GM12878 (cell line): ENCODE data around the gene PIF1. TPM values are rescaled to one million over a fixed set of nuclear protein-coding genes. Genes with fewer than 3 reads are reported as not detected.

ENCODE experiments used
- ATAC-seq: fragments of 200-7000 bp; cut with Tn5 transposase; 3 replicates; pipeline ENCODE4 v1.9.1; 2020; ENCODE audit warnings: mild to moderate bottlenecking, moderate library complexity
- BruUV-seq: library from RNA; stranded (reverse); fragments of 400-500 nt; replicated peaks from 2 replicates; lab custom pipeline; 2021; lab: Mats Ljungman, UMichigan
- CTCF ChIA-PET: fragments of 300-600 bp; sonication (Branson Sonifier 250); formaldehyde crosslinking; extraction: SDS; loops from one replicate; lab custom pipeline; 2021; ENCODE audit warnings: inconsistent platforms; lab: Yijun Ruan, JAX
- POLR2A ChIA-PET: fragments of 350-600 bp; formaldehyde crosslinking; extraction: SDS; loops from one replicate; lab custom pipeline; 2021; ENCODE audit warnings: inconsistent platforms; lab: Charles Lee
- RAD21 ChIA-PET: fragments of 300-600 bp; sonication (Branson Sonifier 250); formaldehyde crosslinking; loops from one replicate; lab custom pipeline; 2023; ENCODE audit warnings: antibody characterized with exemption; ENCODE audit not compliant: unreplicated experiment; lab: Charles Lee
- SMC1A ChIA-PET: fragments of 300-600 bp; sonication (Branson Sonifier 250); formaldehyde crosslinking; loops from one replicate; lab custom pipeline; 2023; ENCODE audit not compliant: unreplicated experiment, uncharacterized antibody; lab: Charles Lee
- DNase-seq: peaks from one replicate; pipeline ENCODE4 v3.0.0-alpha.2; 2011; ENCODE audit warnings: low read depth, low spot score
- FAIRE-seq: peaks from 3 replicates; lab custom pipeline; 2011; peaks lifted over from hg19 to GRCh38; lab: Jason Lieb, UNC
- H2AFZ ChIP-seq: 2 replicates; pipeline ENCODE4 v1.6.0; 2011; ENCODE audit warnings: low read depth, low read length, control low read depth; ENCODE audit not compliant: control insufficient read depth
- H3K27ac ChIP-seq: 2 replicates; pipeline ENCODE4 v1.5.1; 2011; ENCODE audit warnings: control low read depth; ENCODE audit not compliant: control insufficient read depth, insufficient read depth
- H3K27me3 ChIP-seq, 2 experiments: replicated peaks in 1 of 2; 2 replicates each; pipeline versions ENCODE4 v1.6.0 to v1.6.1; 2011; ENCODE audit warnings: low read length in 1 of 2; ENCODE audit not compliant: control insufficient read depth in 2 of 2, insufficient read depth in 2 of 2
- H3K36me3 ChIP-seq, 2 experiments: 2 replicates each; pipeline ENCODE4 v1.5.1; 2011; ENCODE audit warnings: low read length in 1 of 2; ENCODE audit not compliant: control insufficient read depth in 2 of 2, insufficient read depth in 2 of 2
- H3K4me1 ChIP-seq: 2 replicates; pipeline ENCODE4 v1.6.1; 2011; ENCODE audit warnings: mild to moderate bottlenecking, low read length, moderate library complexity, mixed read lengths; ENCODE audit not compliant: control insufficient read depth, insufficient read depth
- H3K4me2 ChIP-seq: 2 replicates; pipeline ENCODE4 v1.6.0; 2011; ENCODE audit warnings: control low read depth; ENCODE audit not compliant: control insufficient read depth, insufficient read depth
- H3K4me3 ChIP-seq: fragments of 200-600 bp; sonication (generic); 2 replicates; pipeline ENCODE4 v1.5.1; 2016
- H3K79me2 ChIP-seq: 2 replicates; pipeline ENCODE4 v1.6.0; 2011; ENCODE audit warnings: low read length; ENCODE audit not compliant: control insufficient read depth, insufficient read depth
- H3K9ac ChIP-seq: 2 replicates; pipeline ENCODE4 v1.8.0; 2011; ENCODE audit warnings: low read length, control low read depth, mixed read lengths; ENCODE audit not compliant: control insufficient read depth, insufficient read depth
- H3K9me3 ChIP-seq: replicated peaks from 3 replicates; pipeline ENCODE4 v1.5.1; 2011; ENCODE audit warnings: mild to moderate bottlenecking, low read length; ENCODE audit not compliant: control insufficient read depth, insufficient read depth
- H4K20me1 ChIP-seq: 2 replicates; pipeline ENCODE4 v1.6.0; 2011; ENCODE audit not compliant: control insufficient read depth, insufficient read depth
- ATF3 ChIP-seq: IDR thresholded peaks from 2 replicates; pipeline ENCODE4 v1.6.1; 2011; ENCODE audit warnings: low read depth, mild to moderate bottlenecking, low read length, moderate library complexity, borderline replicate concordance; ENCODE audit errors: extremely low read depth
- DPF2 ChIP-seq: fragments of 450-650 bp; IDR thresholded peaks from 2 replicates; pipeline ENCODE4 v1.6.1; 2017; ENCODE audit warnings: mild to moderate bottlenecking
- E4F1 ChIP-seq: fragments of 450-650 bp; IDR thresholded peaks from 2 replicates; pipeline ENCODE4 v1.6.1; 2018; ENCODE audit warnings: borderline replicate concordance, mild to moderate bottlenecking; ENCODE audit not compliant: partially characterized antibody
- EED ChIP-seq: sonication (generic); IDR thresholded peaks from 2 replicates; pipeline ENCODE4 v1.6.1; 2016; ENCODE audit warnings: antibody characterized with exemption, low read depth
- ELK1 ChIP-seq: IDR thresholded peaks from 2 replicates; pipeline ENCODE4 v1.6.1; 2012; ENCODE audit warnings: low read depth, low read length, improper control_type of control experiment
- GATAD2B ChIP-seq: fragments of 450-650 bp; conservative IDR thresholded peaks from 2 replicates; pipeline ENCODE4 v1.6.1; 2017; ENCODE audit warnings: low read depth, mild to moderate bottlenecking, moderate library complexity
- HDGF ChIP-seq: fragments of 450-650 bp; IDR thresholded peaks from 2 replicates; pipeline ENCODE4 v1.6.1; 2016; ENCODE audit warnings: antibody characterized with exemption
- IKZF1 ChIP-seq: fragments of 450-650 bp; conservative IDR thresholded peaks from 2 replicates; pipeline ENCODE4 v1.6.1; 2017; ENCODE audit warnings: antibody characterized with exemption, mild to moderate bottlenecking
- JUNB ChIP-seq: IDR thresholded peaks from 2 replicates; pipeline ENCODE4 v1.6.1; 2016; ENCODE audit warnings: antibody characterized with exemption, mild to moderate bottlenecking
- LARP7 ChIP-seq: fragments of 450-650 bp; IDR thresholded peaks from 2 replicates; pipeline ENCODE4 v1.6.1; 2017; ENCODE audit warnings: mild to moderate bottlenecking
- POLR2AphosphoS5 ChIP-seq: IDR thresholded peaks from 2 replicates; pipeline ENCODE4 v1.6.1; 2011; ENCODE audit warnings: mild to moderate bottlenecking, low read length, inconsistent platforms
- SRF ChIP-seq, 2 experiments: IDR thresholded peaks; 2 replicates each; pipeline ENCODE4 v1.6.1; 2011; ENCODE audit warnings: low read depth in 2 of 2, low read length in 2 of 2, mild to moderate bottlenecking in 1 of 2, moderate library complexity in 1 of 2
- WGBS: methylation state at CpG from one replicate; pipeline ENCODE4 v1.1.6; 2016; ENCODE audit warnings: low lambda C conversion rate; ENCODE audit not compliant: insufficient replicate concordance, insufficient coverage; ENCODE audit errors: missing lambda C conversion rate; 5-methylcytosine and 5-hydroxymethylcytosine counted together
- in situ Hi-C: fragments of 300-500 bp; cut with MboI; formaldehyde crosslinking; loops from 9 replicates; pipeline ENCODE4 v1.14.3; 2018; ENCODE audit warnings: mixed read lengths
- intact Hi-C: fragments of 100-400 bp; cut with micrococcal nuclease; formaldehyde crosslinking; loops from one replicate; pipeline ENCODE4 v1.14.2; 2022; ENCODE audit not compliant: unreplicated experiment
- polyA plus RNA-seq, 11 experiments: library from polyadenylated mRNA; depleted of rRNA in 4 of 11; unstranded in 6 of 11; stranded (reverse) in 5 of 11; fragments of >200 nt; fragmentation: Nextera tagmentation in 4 of 11; fragmentation: Illumina TruSeq in 1 of 11; extraction: Ambion mirVana in 4 of 11; extraction: Trizol in 1 of 11; gene quantifications; 1 replicate in 1 of 11; 2 replicates in 10 of 11; pipeline versions ENCODE4 v1.2.1 to v1.2.3, GENCODE V29; 2011 to 2016; ENCODE audit warnings: inconsistent platforms in 2 of 11, missing spikeins in 2 of 11, low read depth in 1 of 11
- total RNA-seq, 4 experiments: library from RNA; depleted of rRNA in 3 of 4; stranded (reverse); fragments of >200 nt in 3 of 4; fragmentation: Illumina TruSeq in 1 of 4; extraction: Trizol in 1 of 4; gene quantifications; 2 replicates each; pipeline versions ENCODE4 v1.2.1 to v1.2.3, GENCODE V29; 2013 to 2021

Gene PIF1
- total and polyA plus RNA-seq, 10 of the 15 experiments (the other 5 are each of a cell fraction or from before 2014, with no cell fraction given), result 3.7 to 68.9 (median 31.1) TPM

GRCh38 chr15:64841060-64841343 lies 15.6 kb upstream of the PIF1 start:
- H3K4me1 ChIP-seq, result peaks cover 11% of the 10 kb centered on the region
- CTCF ChIA-PET, result interaction anchor here (0.6 to 2.5 kb wide), 8 partner anchors 17 to 464 kb away, joined by 3 to 22 read pairs (median 4); partner anchors contain the start of gene RNU5B-1
- H2AFZ ChIP-seq, result peak overlapping the region; percentile 37; the same call in 1 of the 2 replicates
- no peak for TF ChIP-seq ELK1
- 0 out of 2 replicates have a peak, but pooled peaks have one; percentile 60 for TF ChIP-seq GATAD2B
- no peak for TF ChIP-seq ATF3
- TF ChIP-seq EED, result no peak
- TF ChIP-seq JUNB, result no peak
- TF ChIP-seq HDGF, result no peak
- 0 out of 2 replicates have a peak, but pooled peaks have one; percentile 32 for TF ChIP-seq LARP7
- TF ChIP-seq DPF2, result peak; percentile 33; the same call in 1 of the 2 replicates
- no peak for TF ChIP-seq POLR2AphosphoS5
- TF ChIP-seq SRF (IDR thresholded peaks at IDR 0.05; ENCODE audit: low read depth in 2 of 2, low read length in 2 of 2), result no peak
- TF ChIP-seq E4F1, result no peak
- peak; percentile 36; the same call in 1 of the 2 replicates for TF ChIP-seq IKZF1
- SMC1A ChIA-PET, result interaction anchor here (1.1 to 3.0 kb wide), 7 partner anchors 16 to 53 kb away, joined by 3 to 21 read pairs (median 4); partner anchors contain the start of gene PIF1
- no peaks in the 10 kb centered on the region for H3K36me3 ChIP-seq
- intact Hi-C loops, result no loop called here
- no peaks in the 10 kb centered on the region for H3K27me3 ChIP-seq
- 0% methylated on average over 12 of the region's 12 CpGs for WGBS
- no TSS peak for BruUV-seq
- no peaks in the 10 kb centered on the region for H4K20me1 ChIP-seq
- peak overlapping the region; percentile 45 for H3K9ac ChIP-seq
- ATAC-seq, result no peak
- no peak for FAIRE-seq
- in situ Hi-C loops, result no loop called here
- POLR2A ChIA-PET, result interaction anchor here (0.5 to 3.6 kb wide), 12 partner anchors 13 to 156 kb away, joined by 3 to 32 read pairs (median 4); partner anchors contain the start of gene PIF1
- peak overlapping the region; percentile 7; the same call in 1 of the 2 replicates for H3K27ac ChIP-seq
- peak overlapping the region; percentile 25; the same call in 1 of the 2 replicates for H3K4me3 ChIP-seq
- H3K79me2 ChIP-seq, result peaks cover 42% of the 10 kb centered on the region
- RAD21 ChIA-PET, result interaction anchor here (0.6 to 5.1 kb wide), 10 partner anchors 15 to 100 kb away, joined by 3 to 50 read pairs (median 3); partner anchors contain the start of gene PIF1
- no peaks in the 10 kb centered on the region for H3K9me3 ChIP-seq
- H3K4me2 ChIP-seq, result peak overlapping the region; percentile 83
- no peak for DNase-seq
